SW480 (cell line): ENCODE results near the gene FEN1.

Experiments used
- DNase-seq: peaks from one replicate; pipeline ENCODE4 v3.0.0-alpha.2; 2016; ENCODE audit warnings: low spot score

The FEN1 gene

GRCh38 chr11:61794579-61794978 lies 1.9 kb downstream of the FEN1 start:
- DNase-seq, result no peak

- no peak for DNase-seq
Measured at GRCh38 chr11:61795459-61795858, 2.7 kb downstream of the FEN1 start.

GRCh38 chr11:61795876-61796526 lies 3.3 kb downstream of the FEN1 start:
- no peak for DNase-seq

GRCh38 chr11:61797263-61797944 lies 4.7 kb downstream of the FEN1 start:
- peak; percentile 76 for DNase-seq

GRCh38 chr11:61799665-61800284 lies 7.1 kb downstream of the FEN1 start:
- no peak for DNase-seq

- DNase-seq, result no peak
Measured at GRCh38 chr11:61800331-61801281, 7.9 kb downstream of the FEN1 start.

GRCh38 chr11:61802605-61803004 lies 9.9 kb downstream of the FEN1 start:
- no peak for DNase-seq

- no peak for DNase-seq
Measured at GRCh38 chr11:61803889-61804647, 11.4 kb downstream of the FEN1 start.

GRCh38 chr11:61805146-61805545 lies 12.4 kb downstream of the FEN1 start:
- DNase-seq, result no peak

- no peak for DNase-seq
Measured at GRCh38 chr11:61806785-61807184, 14.1 kb downstream of the FEN1 start.

- no peak for DNase-seq
Measured at GRCh38 chr11:61810671-61811175, 18.0 kb downstream of the FEN1 start.

- DNase-seq, result no peak
Measured at GRCh38 chr11:61811831-61812230, 19.1 kb downstream of the FEN1 start.

- no peak for DNase-seq
Measured at GRCh38 chr11:61812736-61813411, 20.2 kb downstream of the FEN1 start.

GRCh38 chr11:61814247-61814957 lies 21.7 kb downstream of the FEN1 start:
- peak; percentile 84 for DNase-seq

GRCh38 chr11:61814958-61815789 lies 22.5 kb downstream of the FEN1 start:
- DNase-seq, result peak; percentile 93

- peak; percentile 79 for DNase-seq
Measured at GRCh38 chr11:61815790-61816735, 23.4 kb downstream of the FEN1 start.

- DNase-seq, result peak; percentile 95
Measured at GRCh38 chr11:61816736-61817455, 24.2 kb downstream of the FEN1 start, which contains the start of gene FADS1. Gene FADS1, minus strand, starts transcription at chr11:61817003. Its CDS starts 74 bp downstream, at chr11:61816929.
